ENCODE results near the gene MAFG. TPM values are rescaled to one million over a fixed set of nuclear protein-coding genes. Genes with fewer than 3 reads are reported as not detected.

The MAFG gene
- total RNA-seq, 4 donors from 2014 or later = 19.8 to 38.3 (median 34.4) TPM

DNA sequence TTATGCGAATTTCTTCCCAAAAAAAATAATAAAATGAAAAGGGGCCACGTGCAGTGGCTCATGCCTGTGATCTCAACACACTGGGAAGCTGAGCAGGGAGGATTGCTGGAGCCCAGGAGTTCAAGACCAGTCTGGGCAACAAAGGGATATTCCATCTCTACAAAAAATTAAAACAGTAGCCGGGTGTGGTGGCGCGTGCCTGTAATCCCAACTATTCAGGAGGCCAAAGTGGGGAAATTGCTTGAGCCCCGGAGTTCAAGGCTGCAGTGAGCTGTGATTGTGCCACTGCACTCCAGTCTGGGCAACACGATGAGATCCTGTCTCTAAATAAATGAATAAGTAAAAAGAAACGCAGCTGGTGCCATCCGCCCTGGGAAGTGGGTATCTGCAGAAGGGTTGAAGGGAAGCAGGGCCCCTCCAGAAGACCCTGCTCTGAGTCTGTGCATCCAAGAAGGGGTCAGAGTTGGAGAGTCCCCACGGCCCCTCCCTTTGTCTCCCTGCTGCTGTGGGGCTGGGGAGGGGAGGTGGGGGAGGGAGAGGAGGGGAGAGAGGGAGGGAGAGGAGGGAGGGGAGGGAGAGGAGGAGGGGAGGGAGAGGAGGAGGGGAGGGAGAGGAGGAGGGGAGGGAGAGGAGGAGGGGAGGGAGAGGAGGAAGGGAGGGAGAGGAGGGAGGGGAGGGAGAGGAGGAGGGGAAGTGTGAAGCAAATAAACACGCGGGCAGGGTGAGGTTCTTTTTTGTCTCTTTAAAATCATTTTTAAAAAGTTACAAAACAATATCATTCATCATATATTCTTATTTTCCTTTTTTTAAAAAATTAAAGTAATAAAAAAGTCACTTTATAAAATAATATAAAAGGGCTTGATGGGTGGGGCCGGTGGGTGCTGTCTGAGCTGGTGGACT is 24.5 kb upstream of the MAFG start:
- Histone ChIP-seq H3K4me3 (no peak overlapping the region), H3K9me3 (no peaks in the 10 kb centered on the region), H3K36me3 (no peaks in the 10 kb centered on the region), H3K27ac (no peak overlapping the region), H3K27me3 (no peaks in the 10 kb centered on the region), H3K4me1 (no peaks in the 10 kb centered on the region)
- DNase-seq = no peak
- TF ChIP-seq POLR2A (IDR thresholded peaks at IDR 0.05) = no peak

DNA sequence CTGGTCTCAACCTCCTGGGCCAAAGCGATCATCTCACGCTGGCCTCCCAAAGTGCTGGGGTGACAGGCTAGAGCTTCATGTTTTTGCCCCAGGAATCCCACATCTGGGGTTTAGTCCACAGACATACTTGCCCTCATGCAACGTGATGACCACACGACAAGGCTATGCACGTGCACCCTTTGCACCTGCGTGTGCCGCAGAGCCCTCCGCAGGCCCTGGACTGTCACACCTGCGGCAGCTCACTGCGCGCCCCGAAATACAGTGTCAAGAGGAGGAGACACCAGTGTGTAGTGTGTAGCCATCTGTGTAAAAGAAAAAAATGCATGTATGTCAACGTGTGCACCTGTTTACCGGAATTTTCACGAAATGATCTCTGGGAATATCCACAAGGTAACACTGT is 23.0 kb upstream of the MAFG start:
- H3K9me3 ChIP-seq = no peaks in the 10 kb centered on the region
- H3K27ac ChIP-seq = no peak overlapping the region
- no peak for DNase-seq
- no peaks in the 10 kb centered on the region for H3K27me3 ChIP-seq
- H3K36me3 ChIP-seq = no peaks in the 10 kb centered on the region
- H3K4me3 ChIP-seq = no peak overlapping the region
- no peak for TF ChIP-seq POLR2A (IDR thresholded peaks at IDR 0.05)
- TF ChIP-seq, protein P1, sequence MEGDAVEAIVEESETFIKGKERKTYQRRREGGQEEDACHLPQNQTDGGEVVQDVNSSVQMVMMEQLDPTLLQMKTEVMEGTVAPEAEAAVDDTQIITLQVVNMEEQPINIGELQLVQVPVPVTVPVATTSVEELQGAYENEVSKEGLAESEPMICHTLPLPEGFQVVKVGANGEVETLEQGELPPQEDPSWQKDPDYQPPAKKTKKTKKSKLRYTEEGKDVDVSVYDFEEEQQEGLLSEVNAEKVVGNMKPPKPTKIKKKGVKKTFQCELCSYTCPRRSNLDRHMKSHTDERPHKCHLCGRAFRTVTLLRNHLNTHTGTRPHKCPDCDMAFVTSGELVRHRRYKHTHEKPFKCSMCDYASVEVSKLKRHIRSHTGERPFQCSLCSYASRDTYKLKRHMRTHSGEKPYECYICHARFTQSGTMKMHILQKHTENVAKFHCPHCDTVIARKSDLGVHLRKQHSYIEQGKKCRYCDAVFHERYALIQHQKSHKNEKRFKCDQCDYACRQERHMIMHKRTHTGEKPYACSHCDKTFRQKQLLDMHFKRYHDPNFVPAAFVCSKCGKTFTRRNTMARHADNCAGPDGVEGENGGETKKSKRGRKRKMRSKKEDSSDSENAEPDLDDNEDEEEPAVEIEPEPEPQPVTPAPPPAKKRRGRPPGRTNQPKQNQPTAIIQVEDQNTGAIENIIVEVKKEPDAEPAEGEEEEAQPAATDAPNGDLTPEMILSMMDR (IDR thresholded peaks at IDR 0.05) = no peak
- H3K4me1 ChIP-seq = no peaks in the 10 kb centered on the region

DNA sequence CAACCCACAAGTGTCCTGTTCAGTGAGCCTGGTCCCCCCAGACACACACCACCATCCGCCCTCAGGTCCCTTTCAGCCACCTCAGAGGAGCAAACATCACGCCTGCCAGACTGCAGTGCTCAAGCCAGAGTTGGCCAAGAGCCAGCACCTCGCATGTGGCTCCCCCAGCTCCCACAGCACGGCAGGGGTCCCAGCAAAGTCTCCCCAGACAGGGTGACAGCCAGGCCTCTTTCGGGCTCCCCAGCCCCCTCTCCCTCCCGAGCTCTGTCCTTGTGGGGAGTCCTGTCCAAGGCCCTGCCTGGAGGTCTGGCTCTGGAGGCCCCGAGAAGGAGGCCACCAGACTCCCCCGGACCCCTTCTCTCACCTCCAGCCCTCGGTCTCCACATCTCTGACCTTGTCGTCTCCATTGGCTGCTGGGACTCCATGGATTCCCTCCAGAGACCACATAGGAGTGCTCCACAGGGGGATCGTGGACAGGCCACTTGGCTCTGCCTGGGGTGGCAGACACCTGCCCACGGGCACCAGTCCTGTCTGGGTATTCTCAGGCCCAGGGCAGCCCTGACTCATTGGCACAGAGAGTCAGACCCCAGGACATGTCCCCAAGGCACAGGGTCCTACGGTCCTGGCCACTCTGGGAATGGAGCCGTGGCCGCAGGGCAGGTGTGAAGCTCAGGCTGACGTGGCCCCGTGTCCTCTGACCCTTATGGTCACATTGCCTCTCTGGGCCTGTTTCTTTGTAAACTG is 21.3 kb upstream of the MAFG start:
- Histone ChIP-seq H3K4me3 (no peak overlapping the region), H3K36me3 (no peaks in the 10 kb centered on the region), H3K4me1 (no peaks in the 10 kb centered on the region), H3K27ac (no peak overlapping the region), H3K9me3 (no peaks in the 10 kb centered on the region), H3K27me3 (no peaks in the 10 kb centered on the region)
- DNase-seq = no peak
- TF ChIP-seq, protein P1 (IDR thresholded peaks at IDR 0.05) = no peak
- no peak for TF ChIP-seq POLR2A (IDR thresholded peaks at IDR 0.05)

DNA sequence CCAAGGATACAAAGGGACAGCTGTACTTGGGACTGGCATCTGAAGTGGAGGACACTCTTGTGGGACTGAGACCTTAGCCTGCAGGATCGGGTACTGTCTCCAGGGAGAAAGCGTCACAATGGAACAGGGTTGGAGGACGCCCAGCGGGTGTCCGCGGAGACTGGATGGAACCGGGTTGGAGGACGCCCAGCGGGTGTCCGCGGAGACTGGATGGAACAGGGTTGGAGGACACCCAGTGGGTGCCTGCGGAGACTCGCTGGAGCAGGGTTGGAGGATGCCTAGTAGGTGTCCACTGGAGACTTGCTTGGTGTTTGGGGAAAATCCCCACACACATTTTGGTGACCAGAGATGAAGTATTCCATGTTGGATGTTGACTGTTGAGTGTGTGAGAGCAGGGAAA is 19.7 kb upstream of the MAFG start, which contains the start of gene MYADML2:
Gene MYADML2, minus strand, starts transcription at position 45 of the 400 bp plus-strand sequence. CDS start 5,492 bp downstream, outside the sequence.
- Histone ChIP-seq H3K9me3 (no peaks in the 10 kb centered on the region), H3K27me3 (no peaks in the 10 kb centered on the region), H3K36me3 (no peaks in the 10 kb centered on the region), H3K27ac (no peak within 1 kb of the TSS), H3K4me3 (no peak within 1 kb of the TSS), H3K4me1 (no peaks in the 10 kb centered on the region)
- no peak for DNase-seq
- TF ChIP-seq, protein P1 (IDR thresholded peaks at IDR 0.05) = no peak
- TF ChIP-seq POLR2A (IDR thresholded peaks at IDR 0.05) = no peak

DNA sequence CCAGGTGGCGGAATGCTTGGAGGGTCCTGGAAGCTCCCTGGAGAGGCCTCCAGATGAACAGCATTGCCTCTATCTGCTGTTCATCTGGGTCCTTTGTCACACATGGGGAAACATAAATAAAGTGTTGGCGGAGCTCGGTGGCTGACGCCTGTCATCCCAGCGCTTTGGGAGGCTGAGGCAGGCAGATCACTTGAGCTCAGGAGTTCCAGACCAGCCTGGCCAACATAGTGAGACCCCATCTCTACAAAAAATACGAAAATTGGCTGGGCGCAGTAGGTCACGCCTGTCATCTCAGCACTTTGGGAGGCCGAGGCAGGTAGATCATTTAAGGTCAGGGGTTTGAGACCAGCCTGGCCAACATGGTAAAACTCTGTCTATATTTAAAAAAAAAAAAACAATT is 17.3 kb upstream of the MAFG start:
- no peak for DNase-seq
- H3K27me3 ChIP-seq = no peaks in the 10 kb centered on the region
- H3K36me3 ChIP-seq = no peaks in the 10 kb centered on the region
- H3K9me3 ChIP-seq = no peaks in the 10 kb centered on the region
- no peak overlapping the region for H3K4me3 ChIP-seq
- no peak overlapping the region for H3K27ac ChIP-seq
- peaks cover 0 to 5% (median 0%) of the 10 kb centered on the region in 4 donors for H3K4me1 ChIP-seq
- TF ChIP-seq POLR2A (IDR thresholded peaks at IDR 0.05) = no peak
- TF ChIP-seq, protein P1 (IDR thresholded peaks at IDR 0.05) = no peak

DNA sequence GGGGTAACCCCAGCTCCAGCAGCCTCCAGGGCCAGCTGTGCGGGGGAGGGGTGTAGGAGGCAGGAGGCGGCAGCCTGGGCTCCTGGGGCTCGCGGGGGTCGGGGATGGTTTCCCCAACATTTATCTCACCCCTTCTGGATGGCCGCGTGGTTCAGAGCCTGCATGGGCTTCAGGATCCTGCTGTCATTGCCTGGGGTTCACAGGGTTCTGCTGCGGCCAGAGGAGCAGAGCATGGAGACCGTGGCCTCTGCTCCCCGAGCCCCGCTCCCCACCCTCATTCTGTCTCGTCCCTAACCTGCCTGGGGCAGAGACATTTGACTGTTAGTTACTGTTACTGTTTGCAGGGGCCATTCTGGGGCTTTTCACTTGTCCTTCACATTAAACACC is 14.6 kb upstream of the MAFG start:
- no peak overlapping the region for H3K4me3 ChIP-seq
- H3K36me3 ChIP-seq = no peaks in the 10 kb centered on the region
- H3K9me3 ChIP-seq = no peaks in the 10 kb centered on the region
- peaks cover 0 to 12% (median 0%) of the 10 kb centered on the region in 4 donors for H3K4me1 ChIP-seq
- TF ChIP-seq, protein P1 (IDR thresholded peaks at IDR 0.05) = no peak
- no peak for TF ChIP-seq POLR2A (IDR thresholded peaks at IDR 0.05)
- no peaks in the 10 kb centered on the region for H3K27me3 ChIP-seq
- no peak overlapping the region for H3K27ac ChIP-seq
- DNase-seq = no peak

All from Peyer's patch (tissue), 4 donors.